HCT116 (cell line): Measurements from ENCODE around the gene NALCN. TPM values are rescaled to one million over a fixed set of nuclear protein-coding genes. Genes with fewer than 3 reads are reported as not detected.

Experiments
- ATAC-seq: fragments of 200-7000 bp; cut with Tn5 transposase; 2 replicates; pipeline ENCODE4 v1.9.1; 2020; ENCODE audit warnings: mild to moderate bottlenecking, moderate library complexity
- BruUV-seq: library from RNA; stranded (reverse); fragments of 400-500 nt; replicated peaks from 2 replicates; lab custom pipeline; 2021; lab: Mats Ljungman, UMichigan
- CTCF ChIA-PET: fragments of 300-600 bp; sonication (Branson Sonifier 250); formaldehyde crosslinking; loops from one replicate; lab custom pipeline; 2021; ENCODE audit warnings: antibody characterized with exemption; lab: Charles Lee
- POLR2A ChIA-PET: fragments of 300-600, 350-600 bp; sonication (Branson Sonifier 250); formaldehyde crosslinking; loops from one replicate; lab custom pipeline; 2021; ENCODE audit warnings: antibody characterized with exemption; lab: Charles Lee
- RAD21 ChIA-PET, 2 experiments: fragments of 300-600 bp; sonication (Branson Sonifier 250); formaldehyde crosslinking; loops; one replicate each; lab custom pipeline; 2023; ENCODE audit warnings: low total read pairs in 2 of 2; ENCODE audit not compliant: uncharacterized antibody in 2 of 2, unreplicated experiment in 2 of 2, low non-redundant PET in 1 of 2; lab: Charles Lee
- DNase-seq: peaks from one replicate; pipeline ENCODE4 v3.0.0-alpha.2; 2010; ENCODE audit warnings: low read depth, low spot score
- H2AFZ ChIP-seq: fragments of 200-600 bp; shearing (Covaris generic), sonication (generic); 2 replicates; pipeline ENCODE4 v1.6.1; 2017; ENCODE audit warnings: low read depth, mixed run types, mixed read lengths, antibody characterized with exemption, low read length; ENCODE audit not compliant: poor library complexity, severe bottlenecking
- H3K27ac ChIP-seq: 2 replicates; pipeline ENCODE4 v1.5.1; 2012; ENCODE audit warnings: low read depth, low read length
- H3K27me3 ChIP-seq: fragments of 200-600 bp; sonication (generic); 2 replicates; pipeline ENCODE4 v1.6.1; 2016; ENCODE audit warnings: mixed run types, low read length, mixed read lengths; ENCODE audit not compliant: insufficient read depth
- H3K36me3 ChIP-seq, 2 experiments: fragments of 200-500 bp in 1 of 2; fragments of 200-600 bp in 1 of 2; sonication (Bioruptor generic) in 1 of 2; sonication (generic) in 1 of 2; 2 replicates each; pipeline versions ENCODE4 v1.5.1 to v1.6.1; 2014 to 2016; ENCODE audit warnings: low read length in 2 of 2, inconsistent platforms in 1 of 2, mixed read lengths in 1 of 2, mixed run types in 1 of 2; ENCODE audit not compliant: insufficient read depth in 2 of 2, control insufficient read depth in 1 of 2
- H3K4me1 ChIP-seq, 2 experiments: fragments of 200-600 bp in 1 of 2; sonication (generic) in 1 of 2; 2 replicates each; pipeline versions ENCODE4 v1.5.1 to v1.6.1; 2012 to 2017; ENCODE audit warnings: low read length in 2 of 2, inconsistent platforms in 1 of 2, mild to moderate bottlenecking in 1 of 2, mixed read lengths in 1 of 2, mixed run types in 1 of 2, moderate library complexity in 1 of 2; ENCODE audit not compliant: insufficient read depth in 2 of 2, control insufficient read depth in 1 of 2
- H3K4me2 ChIP-seq: fragments of 200-600 bp; sonication (generic); 2 replicates; pipeline ENCODE4 v1.6.1; 2017; ENCODE audit warnings: mixed run types, low read length, mixed read lengths
- H3K4me3 ChIP-seq, 2 experiments: fragments of 200-600 bp in 1 of 2; sonication (generic) in 1 of 2; replicated peaks in 1 of 2; 2 replicates each; pipeline ENCODE4 v1.5.1; 2011 to 2016; ENCODE audit warnings: low read length in 2 of 2, control low read depth in 1 of 2, low read depth in 1 of 2, mild to moderate bottlenecking in 1 of 2, mixed read lengths in 1 of 2, mixed run types in 1 of 2
- H3K79me2 ChIP-seq: fragments of 200-600 bp; sonication (generic); 2 replicates; pipeline ENCODE4 v1.6.1; 2017; ENCODE audit warnings: mild to moderate bottlenecking, mixed run types, low read length, moderate library complexity, mixed read lengths; ENCODE audit not compliant: insufficient read depth
- H3K9ac ChIP-seq: fragments of 200-600 bp; sonication (generic); 2 replicates; pipeline ENCODE4 v1.6.1; 2016; ENCODE audit warnings: low read length, mixed read lengths
- H3K9me2 ChIP-seq: fragments of 200-600 bp; sonication (generic), shearing (Covaris generic); 2 replicates; pipeline ENCODE4 v1.6.1; 2017; ENCODE audit warnings: mixed run types, mild to moderate bottlenecking, moderate library complexity; ENCODE audit not compliant: insufficient read depth
- H3K9me3 ChIP-seq, 2 experiments: fragments of 200-500 bp in 1 of 2; fragments of 200-600 bp in 1 of 2; sonication (Bioruptor generic) in 1 of 2; sonication (generic) in 1 of 2; 2 replicates each; pipeline ENCODE4 v1.6.1; 2014 to 2017; ENCODE audit warnings: low read length in 2 of 2, mixed read lengths in 2 of 2, inconsistent platforms in 1 of 2, low read depth in 1 of 2, mild to moderate bottlenecking in 1 of 2, mixed run types in 1 of 2, moderate library complexity in 1 of 2; ENCODE audit not compliant: control insufficient read depth in 1 of 2, insufficient read depth in 1 of 2
- H4K20me1 ChIP-seq: fragments of 200-600 bp; sonication (generic), shearing (Covaris generic); 2 replicates; pipeline ENCODE4 v1.6.1; 2017; ENCODE audit warnings: mixed run types, mild to moderate bottlenecking, moderate library complexity; ENCODE audit not compliant: insufficient read depth
- CEBPB ChIP-seq: IDR thresholded peaks from 2 replicates; pipeline ENCODE4 v1.6.1; 2012; ENCODE audit warnings: low read depth
- ELF1 ChIP-seq: IDR thresholded peaks from 2 replicates; pipeline ENCODE4 v1.6.1; 2012; ENCODE audit warnings: low read depth, borderline replicate concordance
- EZH2 ChIP-seq: fragments of 200-600 bp; sonication (generic); IDR thresholded peaks from 2 replicates; pipeline ENCODE4 v1.6.1; 2017; ENCODE audit warnings: antibody characterized with exemption, mixed run types
- JUND ChIP-seq: IDR thresholded peaks from 2 replicates; pipeline ENCODE4 v1.6.1; 2012
- SIN3A ChIP-seq: IDR thresholded peaks from 2 replicates; pipeline ENCODE4 v1.6.1; 2012; ENCODE audit warnings: low read depth
- SP1 ChIP-seq: IDR thresholded peaks from 2 replicates; pipeline ENCODE4 v1.6.1; 2012; ENCODE audit warnings: low read depth
- SRF ChIP-seq: IDR thresholded peaks from 2 replicates; pipeline ENCODE4 v1.6.1; 2012; ENCODE audit warnings: low read depth
- TCF7L2 ChIP-seq: IDR thresholded peaks from 2 replicates; pipeline ENCODE4 v1.7.0; 2011; ENCODE audit warnings: borderline replicate concordance, inconsistent platforms; ENCODE audit not compliant: insufficient read depth, insufficient read length; ENCODE audit errors: extremely low read depth
- YY1 ChIP-seq: IDR thresholded peaks from 2 replicates; pipeline ENCODE4 v1.6.1; 2011; ENCODE audit warnings: low read length, low read depth, moderate library complexity, mild to moderate bottlenecking; ENCODE audit not compliant: insufficient replicate concordance; ENCODE audit errors: extremely low read depth
- ZFX ChIP-seq: fragments of 450-650 bp; IDR thresholded peaks from 2 replicates; pipeline ENCODE4 v1.6.1; 2017
- ZNF274 ChIP-seq: fragments of 200-500 bp; sonication (Bioruptor generic); IDR thresholded peaks from 2 replicates; pipeline ENCODE4 v1.6.1; 2014; ENCODE audit warnings: mild to moderate bottlenecking, low read depth, low read length, inconsistent platforms
- intact Hi-C: fragments of 100-400 bp; cut with micrococcal nuclease; formaldehyde crosslinking; loops from 2 replicates; pipeline ENCODE4 v1.10.0; 2022
- total RNA-seq: library from RNA; stranded (reverse); gene quantifications from one replicate; pipeline ENCODE4 v1.2.1, GENCODE V29; 2021; ENCODE audit not compliant: unreplicated experiment
- TF ChIP-seq, protein P1 (sequence below): IDR thresholded peaks from 2 replicates; pipeline ENCODE4 v1.6.1; 2012
- TF ChIP-seq, protein P2 (sequence below): IDR thresholded peaks from 2 replicates; pipeline ENCODE4 v1.6.1; 2012
- TF ChIP-seq, protein P3 (sequence below): IDR thresholded peaks from 2 replicates; pipeline ENCODE4 v1.6.1; 2011; ENCODE audit warnings: mild to moderate bottlenecking, low read length, moderate library complexity; ENCODE audit not compliant: insufficient replicate concordance; ENCODE audit errors: extremely low read depth
- TF ChIP-seq, protein P4 (sequence below): IDR thresholded peaks from 2 replicates; pipeline ENCODE4 v1.6.1; 2012; ENCODE audit warnings: low read depth

NALCN gene
- total RNA-seq, 1 experiment from 2014 or later: not detected

DNA sequence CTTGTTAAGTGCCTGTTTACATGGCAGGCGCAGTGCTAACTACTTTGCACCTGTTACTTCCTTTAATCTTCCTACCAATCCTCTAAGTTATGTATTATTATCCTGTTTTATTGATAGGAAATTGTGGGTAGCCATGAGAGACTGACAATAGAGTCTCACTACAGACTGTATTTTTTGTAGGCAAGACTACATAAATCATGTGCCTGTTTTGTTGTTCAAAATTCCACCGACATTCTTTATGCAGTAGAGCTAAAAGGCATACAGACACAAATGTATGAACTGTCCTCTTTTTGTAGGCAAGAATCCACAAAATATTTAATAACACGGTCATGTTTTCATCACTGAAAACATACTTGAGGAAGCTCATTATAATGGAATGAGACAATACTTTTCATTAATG lies 205.5 kb downstream of the NALCN start:
- ATAC-seq (no peak), DNase-seq (no peak)
- H2AFZ ChIP-seq: no peak overlapping the region
- H3K4me1 ChIP-seq: no peaks in the 10 kb centered on the region
- POLR2A ChIA-PET: no interaction called here
- H3K27ac ChIP-seq: no peak overlapping the region
- no peaks in the 10 kb centered on the region for H3K79me2 ChIP-seq
- no peak for TF ChIP-seq EZH2
- TF ChIP-seq SP1: no peak
- no peak for TF ChIP-seq TCF7L2
- TF ChIP-seq SRF: no peak
- no peak for TF ChIP-seq SIN3A
- TF ChIP-seq, protein P1, sequence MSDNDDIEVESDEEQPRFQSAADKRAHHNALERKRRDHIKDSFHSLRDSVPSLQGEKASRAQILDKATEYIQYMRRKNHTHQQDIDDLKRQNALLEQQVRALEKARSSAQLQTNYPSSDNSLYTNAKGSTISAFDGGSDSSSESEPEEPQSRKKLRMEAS: no peak
- TF ChIP-seq, protein P2, sequence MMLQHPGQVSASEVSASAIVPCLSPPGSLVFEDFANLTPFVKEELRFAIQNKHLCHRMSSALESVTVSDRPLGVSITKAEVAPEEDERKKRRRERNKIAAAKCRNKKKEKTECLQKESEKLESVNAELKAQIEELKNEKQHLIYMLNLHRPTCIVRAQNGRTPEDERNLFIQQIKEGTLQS: no peak
- no peaks in the 10 kb centered on the region for H3K9me2 ChIP-seq
- no TSS peak for BruUV-seq
- H3K9me3 ChIP-seq: no peaks in the 10 kb centered on the region; a peak in 1 of 4 replicates
- no peaks in the 10 kb centered on the region for H3K27me3 ChIP-seq
- no peak overlapping the region for H3K4me3 ChIP-seq
- H3K9ac ChIP-seq: no peak overlapping the region
- CTCF ChIA-PET: no interaction called here
- no peaks in the 10 kb centered on the region for H3K36me3 ChIP-seq
- RAD21 ChIA-PET: no interaction called here
- H3K4me2 ChIP-seq: no peak overlapping the region
- no peaks in the 10 kb centered on the region for H4K20me1 ChIP-seq
- intact Hi-C loops: no loop called here

DNA sequence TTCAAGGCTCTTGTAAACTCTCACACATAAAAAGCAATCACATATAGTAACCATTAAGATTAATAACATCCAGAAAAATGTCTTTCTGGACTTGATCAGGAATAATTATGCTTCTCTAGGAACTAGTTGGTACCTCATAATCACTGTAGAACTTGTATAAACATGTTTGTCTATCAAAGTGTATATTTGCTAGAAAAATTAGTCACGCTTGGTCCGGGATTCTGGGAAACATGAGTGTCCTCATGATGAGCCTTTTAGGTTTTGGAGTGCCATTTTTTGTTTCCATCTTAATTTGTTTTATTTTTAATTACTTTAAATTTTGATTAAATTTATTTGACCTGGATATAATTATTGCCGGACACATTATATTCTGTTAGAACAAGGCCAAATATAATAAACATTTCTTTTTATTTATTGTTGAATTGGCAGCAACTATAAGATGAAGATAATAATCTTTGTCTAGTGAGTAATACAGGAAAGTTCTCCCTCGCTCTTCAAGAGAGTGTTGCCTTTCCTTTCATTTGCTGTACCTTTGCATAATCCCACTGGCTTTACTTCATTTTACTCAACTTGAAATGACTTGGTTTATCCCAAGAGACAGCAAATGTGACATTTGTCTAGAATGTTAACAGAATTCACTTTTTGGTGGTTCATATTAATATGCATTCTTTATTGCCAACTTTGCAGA lies 207.0 kb downstream of the NALCN start:
- H3K4me2 ChIP-seq: no peak overlapping the region
- H3K79me2 ChIP-seq: no peaks in the 10 kb centered on the region
- H3K27me3 ChIP-seq: no peaks in the 10 kb centered on the region
- ChIA-PET POLR2A (no interaction called here), RAD21 (no interaction called here), CTCF (no interaction called here)
- ATAC-seq (no peak), DNase-seq (no peak)
- H2AFZ ChIP-seq: no peak overlapping the region
- no peak overlapping the region for H3K4me3 ChIP-seq
- no peak overlapping the region for H3K9ac ChIP-seq
- H3K9me2 ChIP-seq: no peaks in the 10 kb centered on the region
- intact Hi-C loops: no loop called here
- H3K4me1 ChIP-seq: no peaks in the 10 kb centered on the region
- no peaks in the 10 kb centered on the region; a peak in 1 of 4 replicates for H3K9me3 ChIP-seq
- H3K36me3 ChIP-seq: no peaks in the 10 kb centered on the region
- no peaks in the 10 kb centered on the region for H4K20me1 ChIP-seq
- no TSS peak for BruUV-seq
- no peak overlapping the region for H3K27ac ChIP-seq
- TF ChIP-seq YY1 (no peak), CEBPB (no peak), ELF1 (no peak), SIN3A (no peak), ZFX (no peak), EZH2 (no peak), JUND (no peak), ZNF274 (no peak)
- TF ChIP-seq, protein P3, sequence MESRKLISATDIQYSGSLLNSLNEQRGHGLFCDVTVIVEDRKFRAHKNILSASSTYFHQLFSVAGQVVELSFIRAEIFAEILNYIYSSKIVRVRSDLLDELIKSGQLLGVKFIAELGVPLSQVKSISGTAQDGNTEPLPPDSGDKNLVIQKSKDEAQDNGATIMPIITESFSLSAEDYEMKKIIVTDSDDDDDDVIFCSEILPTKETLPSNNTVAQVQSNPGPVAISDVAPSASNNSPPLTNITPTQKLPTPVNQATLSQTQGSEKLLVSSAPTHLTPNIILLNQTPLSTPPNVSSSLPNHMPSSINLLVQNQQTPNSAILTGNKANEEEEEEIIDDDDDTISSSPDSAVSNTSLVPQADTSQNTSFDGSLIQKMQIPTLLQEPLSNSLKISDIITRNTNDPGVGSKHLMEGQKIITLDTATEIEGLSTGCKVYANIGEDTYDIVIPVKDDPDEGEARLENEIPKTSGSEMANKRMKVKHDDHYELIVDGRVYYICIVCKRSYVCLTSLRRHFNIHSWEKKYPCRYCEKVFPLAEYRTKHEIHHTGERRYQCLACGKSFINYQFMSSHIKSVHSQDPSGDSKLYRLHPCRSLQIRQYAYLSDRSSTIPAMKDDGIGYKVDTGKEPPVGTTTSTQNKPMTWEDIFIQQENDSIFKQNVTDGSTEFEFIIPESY: no peak
- TF ChIP-seq, protein P4, sequence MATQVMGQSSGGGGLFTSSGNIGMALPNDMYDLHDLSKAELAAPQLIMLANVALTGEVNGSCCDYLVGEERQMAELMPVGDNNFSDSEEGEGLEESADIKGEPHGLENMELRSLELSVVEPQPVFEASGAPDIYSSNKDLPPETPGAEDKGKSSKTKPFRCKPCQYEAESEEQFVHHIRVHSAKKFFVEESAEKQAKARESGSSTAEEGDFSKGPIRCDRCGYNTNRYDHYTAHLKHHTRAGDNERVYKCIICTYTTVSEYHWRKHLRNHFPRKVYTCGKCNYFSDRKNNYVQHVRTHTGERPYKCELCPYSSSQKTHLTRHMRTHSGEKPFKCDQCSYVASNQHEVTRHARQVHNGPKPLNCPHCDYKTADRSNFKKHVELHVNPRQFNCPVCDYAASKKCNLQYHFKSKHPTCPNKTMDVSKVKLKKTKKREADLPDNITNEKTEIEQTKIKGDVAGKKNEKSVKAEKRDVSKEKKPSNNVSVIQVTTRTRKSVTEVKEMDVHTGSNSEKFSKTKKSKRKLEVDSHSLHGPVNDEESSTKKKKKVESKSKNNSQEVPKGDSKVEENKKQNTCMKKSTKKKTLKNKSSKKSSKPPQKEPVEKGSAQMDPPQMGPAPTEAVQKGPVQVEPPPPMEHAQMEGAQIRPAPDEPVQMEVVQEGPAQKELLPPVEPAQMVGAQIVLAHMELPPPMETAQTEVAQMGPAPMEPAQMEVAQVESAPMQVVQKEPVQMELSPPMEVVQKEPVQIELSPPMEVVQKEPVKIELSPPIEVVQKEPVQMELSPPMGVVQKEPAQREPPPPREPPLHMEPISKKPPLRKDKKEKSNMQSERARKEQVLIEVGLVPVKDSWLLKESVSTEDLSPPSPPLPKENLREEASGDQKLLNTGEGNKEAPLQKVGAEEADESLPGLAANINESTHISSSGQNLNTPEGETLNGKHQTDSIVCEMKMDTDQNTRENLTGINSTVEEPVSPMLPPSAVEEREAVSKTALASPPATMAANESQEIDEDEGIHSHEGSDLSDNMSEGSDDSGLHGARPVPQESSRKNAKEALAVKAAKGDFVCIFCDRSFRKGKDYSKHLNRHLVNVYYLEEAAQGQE: no peak
